WTC11 (cell line): ENCODE measurements around the gene OR11A1.

Source experiments
- MLX ChIP-seq: sonication (generic); formaldehyde crosslinking; IDR thresholded peaks from 2 replicates; pipeline ENCODE4 v1.8.1; 2023; ENCODE audit warnings: mild to moderate bottlenecking, missing genetic modification reagents, moderate library complexity
- TF ChIP-seq, protein P1 (sequence below): sonication (generic); formaldehyde crosslinking; IDR thresholded peaks from 2 replicates; pipeline ENCODE4 v1.8.1; 2022; ENCODE audit warnings: low read depth, missing genetic modification reagents, borderline replicate concordance
- TF ChIP-seq, protein P2 (sequence below): fragments of 200-600 bp; IDR thresholded peaks from 2 replicates; pipeline ENCODE4 v1.8.0; 2022; ENCODE audit warnings: antibody characterized with exemption

DNA sequence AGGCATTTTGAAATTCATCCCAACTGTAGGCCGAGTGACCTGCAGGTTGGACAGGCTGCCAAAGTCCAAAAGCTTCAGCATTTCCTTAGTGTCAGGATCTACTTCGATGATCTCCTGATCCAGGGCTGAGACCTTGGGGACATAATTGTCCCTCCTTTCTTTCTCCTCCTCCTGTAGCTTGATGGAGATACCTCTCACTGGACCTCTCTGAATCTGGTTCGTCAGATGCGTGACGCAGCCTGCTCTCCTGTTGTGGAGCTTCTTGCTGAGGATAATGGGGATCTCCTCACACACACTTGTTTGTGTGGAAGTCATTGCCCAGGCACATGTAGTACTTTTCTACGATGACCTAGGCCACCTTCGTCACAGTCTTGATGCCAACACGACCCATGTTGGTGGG, 32.4 kb upstream of the OR11A1 start:
- TF ChIP-seq, protein P1, sequence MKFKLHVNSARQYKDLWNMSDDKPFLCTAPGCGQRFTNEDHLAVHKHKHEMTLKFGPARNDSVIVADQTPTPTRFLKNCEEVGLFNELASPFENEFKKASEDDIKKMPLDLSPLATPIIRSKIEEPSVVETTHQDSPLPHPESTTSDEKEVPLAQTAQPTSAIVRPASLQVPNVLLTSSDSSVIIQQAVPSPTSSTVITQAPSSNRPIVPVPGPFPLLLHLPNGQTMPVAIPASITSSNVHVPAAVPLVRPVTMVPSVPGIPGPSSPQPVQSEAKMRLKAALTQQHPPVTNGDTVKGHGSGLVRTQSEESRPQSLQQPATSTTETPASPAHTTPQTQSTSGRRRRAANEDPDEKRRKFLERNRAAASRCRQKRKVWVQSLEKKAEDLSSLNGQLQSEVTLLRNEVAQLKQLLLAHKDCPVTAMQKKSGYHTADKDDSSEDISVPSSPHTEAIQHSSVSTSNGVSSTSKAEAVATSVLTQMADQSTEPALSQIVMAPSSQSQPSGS (CRISPR knock-in tag) = no peak
- TF ChIP-seq, protein P2, sequence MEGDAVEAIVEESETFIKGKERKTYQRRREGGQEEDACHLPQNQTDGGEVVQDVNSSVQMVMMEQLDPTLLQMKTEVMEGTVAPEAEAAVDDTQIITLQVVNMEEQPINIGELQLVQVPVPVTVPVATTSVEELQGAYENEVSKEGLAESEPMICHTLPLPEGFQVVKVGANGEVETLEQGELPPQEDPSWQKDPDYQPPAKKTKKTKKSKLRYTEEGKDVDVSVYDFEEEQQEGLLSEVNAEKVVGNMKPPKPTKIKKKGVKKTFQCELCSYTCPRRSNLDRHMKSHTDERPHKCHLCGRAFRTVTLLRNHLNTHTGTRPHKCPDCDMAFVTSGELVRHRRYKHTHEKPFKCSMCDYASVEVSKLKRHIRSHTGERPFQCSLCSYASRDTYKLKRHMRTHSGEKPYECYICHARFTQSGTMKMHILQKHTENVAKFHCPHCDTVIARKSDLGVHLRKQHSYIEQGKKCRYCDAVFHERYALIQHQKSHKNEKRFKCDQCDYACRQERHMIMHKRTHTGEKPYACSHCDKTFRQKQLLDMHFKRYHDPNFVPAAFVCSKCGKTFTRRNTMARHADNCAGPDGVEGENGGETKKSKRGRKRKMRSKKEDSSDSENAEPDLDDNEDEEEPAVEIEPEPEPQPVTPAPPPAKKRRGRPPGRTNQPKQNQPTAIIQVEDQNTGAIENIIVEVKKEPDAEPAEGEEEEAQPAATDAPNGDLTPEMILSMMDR = no peak
- TF ChIP-seq MLX = no peak
